GM19467 (cell line): ENCODE measurements around the gene RBM47.
A peak's percentile ranks its signal among the peaks of the same experiment; 100 is the strongest.
"Not testable (repeated sequence)": the region's sequence is repeated elsewhere in the genome, so short reads cannot be mapped to it uniquely, and the experiment has no call there.

Experiments
- ATAC-seq: cut with Tn5 transposase; IDR thresholded peaks from one replicate; pipeline ENCODE4 v1.9.1; 2021; ENCODE audit warnings: mild to moderate bottlenecking, moderate library complexity; ENCODE audit not compliant: unreplicated experiment

Gene RBM47

DNA sequence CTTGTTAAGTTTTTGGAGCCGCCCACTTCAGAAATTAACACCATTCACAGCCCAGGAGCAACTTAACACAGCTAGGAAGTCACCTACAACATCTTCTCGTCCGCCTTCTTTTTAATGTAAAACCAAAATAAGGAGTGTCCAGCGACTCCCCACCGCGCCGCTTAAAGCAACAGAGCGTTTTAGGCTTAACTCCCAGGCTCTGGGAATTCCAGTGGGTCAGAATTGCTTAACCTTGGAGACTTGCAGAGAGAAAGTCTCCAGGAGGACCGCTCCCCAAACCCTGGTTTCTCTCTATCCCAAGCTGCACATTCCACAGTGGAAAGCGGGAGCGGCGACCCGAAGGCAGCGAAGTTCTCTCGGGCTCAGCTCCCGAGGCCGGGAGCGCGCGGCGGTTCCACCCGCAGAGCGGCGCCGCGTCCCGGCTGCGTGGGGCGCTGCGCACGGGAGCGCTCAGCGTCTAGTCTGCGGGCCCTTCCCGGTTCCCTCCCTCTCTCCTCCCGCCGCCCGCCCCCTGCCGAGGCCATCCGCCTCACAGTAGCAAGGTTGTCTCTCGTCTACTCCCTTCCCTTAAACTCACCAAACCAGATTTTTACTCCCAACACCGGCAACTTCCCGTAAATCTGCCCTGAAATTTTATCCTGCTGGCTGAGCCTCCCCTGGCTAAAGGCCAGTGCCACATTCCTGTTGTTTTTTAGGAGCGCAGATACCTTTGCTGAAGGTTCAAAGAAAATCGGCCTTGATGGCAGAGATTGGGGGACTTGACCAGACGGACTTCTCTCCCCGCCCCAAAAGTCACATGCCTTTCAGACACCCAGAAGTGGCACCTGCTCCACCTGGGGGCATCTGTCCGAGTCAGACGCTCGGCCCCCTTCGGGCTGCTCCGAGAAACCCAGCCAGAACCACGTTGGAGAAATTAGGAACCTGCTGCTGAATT lies at the start of gene RBM47:
Gene RBM47 (minus strand): TSS at position 464 of the 934 bp plus-strand sequence. CDS start 190,971 bp downstream, outside the sequence.
- peak; percentile 36 for ATAC-seq

DNA sequence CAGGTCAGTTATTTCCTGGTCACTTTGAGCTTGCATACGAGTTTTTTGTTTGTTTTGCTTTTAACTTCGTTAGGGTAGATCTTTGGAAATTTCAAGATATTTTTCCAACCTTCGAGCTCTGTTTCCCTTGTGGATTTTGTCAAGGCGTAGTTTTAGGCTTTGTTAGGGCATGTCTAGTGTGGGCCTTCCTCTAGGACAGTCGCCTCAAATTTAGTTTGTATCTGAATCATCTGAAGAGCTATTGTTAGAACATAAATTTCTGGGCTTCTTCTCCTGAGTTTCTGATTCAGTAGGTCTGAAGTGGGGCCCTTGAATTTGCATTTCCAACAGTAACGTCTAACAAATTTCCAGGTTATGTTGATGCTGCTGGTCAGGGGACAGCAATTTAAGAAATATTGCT lies 48.8 kb upstream of the RBM47 start:
- ATAC-seq = no peak

DNA sequence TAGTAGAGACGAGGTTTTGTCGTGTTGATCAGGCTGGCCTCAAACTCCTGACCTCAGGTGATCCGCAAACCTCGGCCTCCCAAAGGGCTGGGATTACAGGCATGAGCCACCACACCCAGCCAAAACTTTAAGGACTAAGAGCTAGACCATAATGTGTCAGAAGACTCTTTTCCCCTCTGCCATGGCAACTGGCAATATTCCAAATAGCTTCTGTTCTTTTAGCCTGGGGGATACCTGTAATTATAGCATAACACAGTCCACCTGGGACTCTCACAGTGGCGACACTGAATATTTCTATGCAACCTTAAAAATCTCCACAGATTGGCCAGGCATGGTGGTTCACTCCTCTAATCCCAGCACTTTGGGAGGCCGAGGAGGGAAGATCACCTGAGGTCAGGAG lies 45.5 kb upstream of the RBM47 start:
- no peak for ATAC-seq

DNA sequence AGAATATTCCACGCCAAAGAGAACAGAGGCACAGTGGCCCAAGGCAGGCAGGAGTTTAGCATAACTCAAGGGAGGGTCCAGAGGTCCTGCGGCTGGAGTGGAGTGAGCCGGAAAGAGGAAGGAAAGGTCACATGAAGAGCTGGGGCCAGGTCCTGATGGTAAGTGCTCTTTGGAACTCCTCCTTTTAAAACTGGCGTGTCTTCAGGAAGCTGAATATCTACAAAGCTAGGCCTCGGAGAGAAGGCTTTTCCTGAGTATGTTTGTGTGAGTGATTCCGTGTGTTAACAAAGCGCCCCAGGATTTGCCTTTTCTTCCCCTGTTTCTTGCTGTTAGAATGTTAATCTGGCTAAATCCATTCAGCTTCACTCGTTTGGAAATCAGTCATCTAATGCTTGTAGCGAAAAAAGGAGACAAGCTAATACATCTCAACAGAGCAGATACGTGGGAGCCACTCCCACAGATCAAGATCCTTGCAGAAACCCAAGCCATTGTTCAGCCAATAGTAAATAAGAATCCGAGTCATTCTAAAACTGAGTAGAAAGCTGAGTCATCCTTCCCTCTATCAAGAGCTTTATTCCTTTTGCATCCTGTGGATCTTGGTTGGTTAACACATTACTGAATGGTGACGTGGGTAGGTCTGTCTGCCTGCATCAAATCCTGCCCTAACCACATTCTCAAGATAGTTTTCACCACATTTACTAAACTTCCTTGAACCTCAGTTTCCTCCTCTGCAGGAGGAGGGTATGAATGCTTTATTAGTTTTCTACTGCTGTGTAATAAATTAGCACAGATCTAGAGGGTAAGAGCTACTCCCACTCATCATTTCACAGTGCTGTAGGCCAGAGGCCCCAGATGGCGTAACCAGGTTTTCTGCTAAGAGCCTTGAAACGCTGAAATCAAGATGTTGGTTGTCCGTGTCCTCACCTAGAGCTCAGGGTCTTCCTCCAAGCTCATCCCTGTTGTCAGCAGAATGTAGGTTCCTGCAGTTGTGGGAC lies 43.2 kb upstream of the RBM47 start:
- peak; percentile 57 for ATAC-seq

DNA sequence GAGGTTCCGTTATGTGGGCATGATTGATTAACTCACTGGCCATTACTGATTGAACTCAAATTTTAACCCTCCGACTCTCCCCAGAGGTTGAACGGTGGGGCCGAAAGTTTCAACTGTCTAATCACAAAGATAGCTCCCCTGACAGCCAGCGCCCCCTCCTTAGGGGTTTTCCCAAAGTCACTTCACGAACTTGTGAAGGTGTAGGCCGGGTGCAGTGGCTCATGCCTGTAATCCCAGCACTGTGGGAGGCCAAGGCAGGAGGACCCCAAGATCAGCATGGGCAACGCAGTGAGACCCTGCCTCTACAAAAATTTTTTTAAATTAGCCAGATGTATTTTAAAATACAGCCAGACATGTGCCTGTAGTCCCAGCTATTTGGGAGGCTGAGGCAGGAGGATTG lies 39.8 kb upstream of the RBM47 start:
- ATAC-seq = no peak

- no peak for ATAC-seq
Observed at GRCh38 chr4:40665842-40666241, 36.2 kb upstream of the RBM47 start.

DNA sequence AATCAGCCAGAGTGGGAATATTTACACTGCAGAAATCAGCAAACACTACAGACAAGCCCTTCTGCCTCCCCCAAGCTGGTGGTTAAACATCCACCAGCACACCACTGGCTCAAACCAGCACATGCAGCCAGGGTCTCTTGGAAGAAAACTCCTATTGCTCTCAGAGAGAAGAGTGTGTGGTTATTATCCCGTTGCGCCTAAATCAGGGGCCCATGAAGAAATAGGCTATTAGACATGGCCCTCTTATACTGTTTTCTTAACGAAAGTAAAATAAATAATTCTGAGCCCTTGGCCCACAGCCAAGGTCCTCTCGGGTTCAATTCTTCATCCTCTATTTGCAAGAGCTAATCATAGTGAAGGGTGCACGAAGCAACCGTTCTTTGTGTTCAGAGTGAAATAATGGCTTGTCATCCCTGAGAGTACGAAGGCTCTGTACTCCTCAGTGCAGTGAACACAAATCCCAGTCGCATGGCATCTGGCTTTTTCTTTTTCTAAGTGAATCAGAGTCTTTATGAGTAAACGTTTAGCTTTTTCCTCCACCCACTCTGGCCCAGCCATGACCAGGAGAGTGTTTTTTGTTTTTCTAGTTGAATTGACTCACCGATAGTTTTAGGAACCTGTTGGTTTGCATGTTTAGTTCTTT lies 33.4 kb upstream of the RBM47 start:
- no peak for ATAC-seq

- ATAC-seq = no peak
Observed at GRCh38 chr4:40661803-40662202, 32.1 kb upstream of the RBM47 start.

GRCh38 chr4:40656201-40656863 lies 26.7 kb upstream of the RBM47 start:
- ATAC-seq = peak; percentile 89

DNA sequence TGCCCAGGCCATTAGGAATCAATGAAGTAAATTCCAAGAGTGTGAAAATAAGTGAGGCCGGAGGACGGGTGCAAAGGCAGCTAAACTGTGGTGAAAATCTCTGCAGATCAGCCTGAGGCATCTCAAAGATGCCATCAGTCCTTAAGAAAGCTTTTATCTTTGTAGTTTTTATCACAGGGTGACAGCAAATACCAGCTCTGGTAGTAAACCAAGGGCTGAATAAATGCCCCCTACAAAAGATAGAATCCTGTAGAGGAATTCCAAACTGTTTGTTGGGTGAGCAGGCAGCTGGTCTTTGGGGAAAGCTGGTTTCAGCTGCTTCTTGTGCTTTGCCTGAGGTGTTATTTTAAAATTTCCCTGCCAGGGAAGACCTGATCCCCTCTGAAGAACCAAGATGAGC lies 21.6 kb upstream of the RBM47 start:
- no peak for ATAC-seq

DNA sequence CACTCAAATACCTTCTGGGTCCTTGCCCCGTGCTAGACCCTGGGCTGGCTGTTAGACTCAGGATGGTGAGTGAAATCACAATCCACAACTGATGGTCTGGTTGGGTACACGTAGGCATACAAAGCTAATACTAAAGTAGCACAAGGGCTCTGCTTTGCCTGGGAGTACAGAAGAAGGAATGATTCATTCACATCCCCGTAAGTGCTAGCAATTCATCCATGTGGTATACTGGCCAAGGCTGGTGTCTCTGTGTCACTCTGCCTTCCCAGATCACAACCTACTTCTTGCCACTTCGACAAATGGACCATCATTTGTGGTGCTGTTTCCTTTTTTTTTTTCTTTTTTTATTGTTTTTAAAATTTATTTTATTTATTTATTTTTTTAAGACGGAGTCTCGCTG lies 19.7 kb upstream of the RBM47 start:
- no peak for ATAC-seq

DNA sequence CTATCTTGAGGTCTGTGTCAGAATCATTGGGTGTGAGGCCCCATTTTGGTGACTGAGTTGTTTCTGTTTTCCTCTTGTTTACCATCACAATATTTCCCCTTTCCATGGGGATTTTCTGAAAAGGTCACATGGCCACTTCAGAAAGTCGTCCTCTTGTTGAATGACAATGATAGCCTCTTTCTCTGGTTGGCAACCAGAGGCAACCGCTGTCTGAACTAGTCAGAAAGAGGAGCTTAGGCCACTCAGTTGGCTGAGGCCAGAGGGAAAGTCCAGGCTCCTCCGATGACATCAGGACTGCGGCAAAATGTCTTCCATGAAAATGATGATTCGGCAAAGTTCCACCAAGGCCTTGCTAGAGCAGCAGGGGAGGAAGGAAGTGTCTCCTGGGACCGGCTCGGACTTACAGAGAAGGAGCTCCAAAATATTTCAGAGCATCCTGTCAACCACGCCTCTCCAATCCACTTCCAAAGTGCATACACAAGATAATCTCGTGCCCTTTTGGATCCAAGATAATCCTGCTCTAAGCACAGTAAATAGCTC lies 19.1 kb upstream of the RBM47 start:
- ATAC-seq = no peak

GRCh38 chr4:40648131-40648530 lies 18.5 kb upstream of the RBM47 start:
- no peak for ATAC-seq

- no peak for ATAC-seq
Observed at GRCh38 chr4:40645586-40645985, 15.9 kb upstream of the RBM47 start.

GRCh38 chr4:40632080-40632479 lies 2.4 kb upstream of the RBM47 start:
- ATAC-seq = no peak

DNA sequence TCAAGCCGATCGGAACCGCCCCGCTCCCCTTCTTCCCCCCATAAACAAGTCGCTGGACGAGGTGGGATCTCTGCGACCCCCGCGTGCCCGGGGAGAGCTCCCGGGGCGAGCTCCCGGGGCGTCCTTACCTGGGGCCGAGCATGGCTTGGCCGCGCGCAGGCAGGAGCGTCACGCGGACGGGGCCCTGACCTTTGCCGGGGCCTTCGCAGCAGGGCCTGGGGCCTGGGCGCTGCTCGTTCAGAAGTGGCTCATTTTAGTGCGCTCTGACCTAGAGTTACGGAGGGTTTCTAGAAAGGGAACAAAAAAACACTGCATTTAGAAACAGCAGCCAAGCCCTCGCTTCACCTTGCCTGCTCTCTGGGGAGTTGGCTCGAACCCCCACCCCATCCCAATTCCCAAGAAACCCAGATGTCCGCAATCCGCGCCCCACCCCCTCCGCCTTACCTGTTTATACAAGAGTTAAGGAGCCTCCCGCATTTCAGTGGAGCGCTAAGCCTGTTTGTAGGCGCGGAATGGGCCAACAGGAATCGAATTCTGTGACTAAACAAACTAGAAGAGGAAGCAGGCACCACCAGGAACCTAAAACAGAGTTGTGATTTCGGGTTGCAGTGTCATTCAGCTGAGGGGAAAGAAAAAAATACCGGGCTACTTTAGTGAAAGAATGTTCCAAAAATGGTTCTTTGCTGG lies 814 bp upstream of the RBM47 start:
- ATAC-seq = peak; percentile 39

DNA sequence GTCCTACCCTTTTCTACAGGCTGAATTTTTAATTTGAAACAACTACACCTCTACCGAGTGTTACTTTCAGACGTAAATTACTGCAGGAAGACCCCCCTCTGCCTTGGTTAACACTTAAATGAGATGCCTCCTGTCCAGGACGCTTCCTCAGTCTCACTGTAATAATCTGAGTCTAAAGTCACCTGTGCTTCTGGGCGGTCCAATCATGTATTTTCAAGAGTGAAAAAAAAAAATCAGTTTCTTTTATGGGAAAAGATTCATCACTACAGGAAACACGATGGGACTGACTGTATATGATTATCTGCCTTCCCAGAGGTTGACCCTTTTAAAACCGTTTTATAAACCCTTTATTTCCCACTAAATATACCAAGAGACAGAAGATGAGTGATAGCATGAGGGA lies 776 bp downstream of the RBM47 start:
- ATAC-seq = no peak

GRCh38 chr4:40628407-40628806 lies 1.3 kb downstream of the RBM47 start:
- not testable (repeated sequence) for ATAC-seq

DNA sequence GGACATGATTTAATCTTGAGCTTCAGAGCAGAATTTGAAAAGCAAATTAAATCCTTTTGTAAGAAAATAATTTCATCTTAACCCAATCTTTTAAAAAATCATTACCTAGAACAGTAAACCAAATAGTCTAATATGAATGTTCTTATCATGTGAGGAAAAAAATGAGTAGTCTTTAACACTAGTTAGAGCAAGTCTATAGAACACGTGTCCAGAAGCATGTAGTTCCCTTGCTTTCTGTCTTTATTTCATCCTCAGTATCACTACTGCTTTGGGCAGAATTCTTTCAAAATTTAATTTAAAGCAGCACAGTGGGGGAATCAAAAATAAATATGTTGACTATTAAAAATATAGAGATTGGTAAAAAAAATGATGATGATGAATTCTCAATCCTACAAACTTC lies 2.1 kb downstream of the RBM47 start:
- no peak for ATAC-seq
